Bronchus fibroblast of lung (primary cell): ENCODE data around the gene ZNF200. TPM values are rescaled to one million over a fixed set of nuclear protein-coding genes. Genes with fewer than 3 reads are reported as not detected.

ENCODE experiments used
- total RNA-seq: library from RNA; depleted of rRNA; stranded (reverse); fragments of >200 nt; gene quantifications from 2 replicates; pipeline ENCODE4 v1.2.3, GENCODE V29; 2015

Gene ZNF200
- total RNA-seq = 3.4 and 4.0 TPM in 2 replicates

GRCh38 chr16:3234857-3235561 is at the start of gene ZNF200:
TSS of gene ZNF200 (minus strand) at chr16:3235158. CDS start at chr16:3233755, 1,403 bp downstream.

GRCh38 chr16:3282730-3283542 is 48.0 kb upstream of the ZNF200 start, which contains the start of gene ZNF263:
TSS of gene ZNF263 (plus strand) at chr16:3283491. CDS start at chr16:3283819, 328 bp downstream.

GRCh38 chr16:3256146-3256865 is 21.3 kb upstream of the ZNF200 start, which contains the start of gene MEFV:
TSS of gene MEFV (minus strand) at chr16:3256633. CDS start at chr16:3256587, 46 bp downstream.

GRCh38 chr16:3187798-3188674 is 46.9 kb downstream of the ZNF200 start, which contains the start of gene OR1F1:
TSS of gene OR1F1 (plus strand) at chr16:3188204.

Other genes with a start within 250 kb of the ZNF200 start
- not detected in 2 replicates for gene CLDN9, start 222.2 kb downstream of the ZNF200 start, total RNA-seq
- gene CLDN6, start 217.0 kb downstream of the ZNF200 start, total RNA-seq = 0.15 and 0.17 TPM in 2 replicates
- gene TNFRSF12A, start 214.8 kb downstream of the ZNF200 start, total RNA-seq = 376 and 378 TPM in 2 replicates
- 59.5 and 72.5 TPM in 2 replicates for gene HCFC1R1, start 211.2 kb downstream of the ZNF200 start, total RNA-seq
- gene THOC6, start 211.1 kb downstream of the ZNF200 start, total RNA-seq = 39.4 and 46.1 TPM in 2 replicates
- not detected in 2 replicates for gene BICDL2, start 198.2 kb downstream of the ZNF200 start, total RNA-seq
- under 0.01 TPM in 2 replicates for gene MMP25, start 188.6 kb downstream of the ZNF200 start, total RNA-seq
- gene IL32, start 169.5 kb downstream of the ZNF200 start, total RNA-seq = 24.1 and 25.2 TPM in 2 replicates
- not detected in 2 replicates for gene ZSCAN10, start 135.9 kb downstream of the ZNF200 start, total RNA-seq
- 13.8 and 14.6 TPM in 2 replicates for gene ZNF205, start 122.6 kb downstream of the ZNF200 start, total RNA-seq
- 4.2 TPM in 2 replicates for gene ZNF213, start 100.1 kb downstream of the ZNF200 start, total RNA-seq
- not detected in 2 replicates for gene OR1F1, start 47.0 kb downstream of the ZNF200 start, total RNA-seq
- gene MEFV, start 21.5 kb upstream of the ZNF200 start, total RNA-seq = not detected in 2 replicates
- gene ZNF263, start 48.3 kb upstream of the ZNF200 start, total RNA-seq = 18.3 and 19.7 TPM in 2 replicates
- gene TIGD7, start 70.3 kb upstream of the ZNF200 start, total RNA-seq = 2.5 and 2.7 TPM in 2 replicates
- 11.6 and 12.5 TPM in 2 replicates for gene ZNF75A, start 70.3 kb upstream of the ZNF200 start, total RNA-seq
- not detected in 2 replicates for gene OR2C1, start 120.7 kb upstream of the ZNF200 start, total RNA-seq
- gene ZSCAN32, start 165.8 kb upstream of the ZNF200 start, total RNA-seq = 8.1 and 8.9 TPM in 2 replicates
- gene ZNF174, start 166.1 kb upstream of the ZNF200 start, total RNA-seq = 7.6 and 8.9 TPM in 2 replicates
- 0.67 and 0.74 TPM in 2 replicates for gene ZNF597, start 208.3 kb upstream of the ZNF200 start, total RNA-seq
- gene NAA60, start 208.5 kb upstream of the ZNF200 start, total RNA-seq = 15.0 and 16.3 TPM in 2 replicates